Measurements from ENCODE around the gene TLE4. TPM values are rescaled to one million over a fixed set of nuclear protein-coding genes. Genes with fewer than 3 reads are reported as not detected.

The TLE4 gene
- total and polyA plus RNA-seq, 4 experiments from 2014 or later = 27.9 to 101 (median 72.2) TPM

DNA sequence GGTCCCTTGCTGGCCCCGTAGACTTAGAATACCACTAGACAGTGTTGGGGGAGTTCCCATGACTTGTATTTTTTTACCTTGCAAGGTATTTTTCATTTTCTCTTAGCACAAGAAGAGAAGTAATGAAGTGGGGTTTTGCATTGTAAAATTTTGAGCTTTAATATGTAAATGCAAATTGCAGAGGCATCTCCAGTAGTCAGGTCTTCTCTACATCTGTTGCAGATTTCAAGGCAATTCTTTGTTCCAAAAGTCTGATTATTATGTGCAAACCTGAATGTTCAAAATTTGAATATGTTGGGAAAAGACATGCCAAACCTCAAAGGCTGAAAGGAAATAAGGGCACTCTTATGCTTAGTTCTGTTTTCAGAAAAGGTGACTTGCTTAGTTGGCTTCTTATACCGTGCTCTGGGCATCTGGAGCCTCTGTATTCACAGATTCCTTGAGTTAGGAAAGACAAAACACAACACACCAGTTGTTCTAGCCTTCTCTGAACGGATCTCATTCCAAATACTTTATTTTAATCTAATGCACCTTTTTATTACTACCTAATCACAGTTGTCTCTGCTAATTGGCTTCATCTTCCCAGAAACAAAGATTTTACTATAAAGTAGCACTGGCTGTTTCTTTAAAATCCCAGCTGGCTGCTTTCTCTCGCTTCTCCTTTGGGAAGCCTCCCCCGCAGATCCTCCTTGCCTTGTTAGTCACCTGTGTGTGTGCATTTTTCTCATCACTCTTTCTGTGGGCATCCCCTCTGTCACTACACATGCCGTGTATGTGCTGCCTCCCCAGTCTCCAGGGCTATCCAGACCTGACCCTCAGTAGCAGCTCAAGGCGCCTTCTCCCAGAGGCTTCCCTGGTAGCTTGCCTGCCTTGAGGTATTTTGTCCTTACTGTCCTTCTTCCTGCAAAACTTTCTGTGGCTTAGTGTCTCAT is 138.2 kb downstream of the TLE4 start:
- H3K36me3 Mint-ChIP-seq = peaks cover 70 to 82% of the 10 kb centered on the region in 2 donors
- CTCF ChIA-PET (ENCODE audit: partially characterized antibody) = no interaction called here
- peaks cover 8 to 23% (median 13%) of the 10 kb centered on the region in 4 donors for H3K4me1 Mint-ChIP-seq
- POLR2A ChIA-PET (ENCODE audit: partially characterized antibody) = no interaction called here
- peak overlapping the region in 1 of 7 donors; percentile 86 for H3K27ac Mint-ChIP-seq
- Histone ChIP-seq H3K4me3 (ENCODE audit: low read length in 2 of 2) (no peak overlapping the region), H3K27ac (ENCODE audit: low read depth, low read length) (no peak overlapping the region), H3K4me1 (ENCODE audit: insufficient read depth, low read length) (no peaks in the 10 kb centered on the region), H3K27me3 (ENCODE audit: insufficient read depth, low read length) (no peaks in the 10 kb centered on the region), H3K9me3 (ENCODE audit: control insufficient read depth in 1 of 2, low read length in 2 of 2) (no peaks in the 10 kb centered on the region), H3K36me3 (ENCODE audit: insufficient read depth, low read length) (peaks cover 28% of the 10 kb centered on the region)
- DNase-seq = no peak
- no peaks in the 10 kb centered on the region for H3K9me3 Mint-ChIP-seq
- intact Hi-C loops (cut with micrococcal nuclease) = loop anchor here (5.0 kb wide), 1 partner anchor 138 kb away; the partner anchor contains the start of gene TLE4
- no peaks in the 10 kb centered on the region for H3K27me3 Mint-ChIP-seq
- no peak overlapping the region for H3K4me3 Mint-ChIP-seq

DNA sequence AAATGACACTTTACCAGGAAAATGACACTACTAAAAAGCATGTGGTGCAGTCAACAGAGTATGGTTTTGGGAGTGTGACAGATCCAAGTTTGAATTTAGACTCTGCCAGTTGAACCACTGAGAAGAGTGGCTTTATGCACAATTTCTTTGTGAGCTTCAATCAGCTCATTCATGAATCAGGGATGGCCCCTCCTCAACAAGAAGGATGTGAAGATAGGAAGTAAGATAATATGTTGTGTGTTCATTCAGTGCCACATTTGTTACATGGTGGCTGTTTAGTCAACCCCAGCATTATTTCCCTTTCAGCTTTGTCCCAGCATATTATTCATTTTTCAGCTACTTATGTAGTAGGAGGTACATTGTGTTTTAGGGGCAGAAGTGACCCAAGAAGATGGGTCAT is 140.1 kb downstream of the TLE4 start:
- DNase-seq = no peak
- H3K36me3 ChIP-seq (ENCODE audit: insufficient read depth, low read length) = peaks cover 36% of the 10 kb centered on the region
- intact Hi-C loops (cut with micrococcal nuclease) = loop anchor here (5.0 kb wide), 1 partner anchor 140 kb away; the partner anchor contains the start of gene TLE4
- no peaks in the 10 kb centered on the region for H3K4me1 ChIP-seq (ENCODE audit: insufficient read depth, low read length)
- H3K9me3 ChIP-seq (ENCODE audit: control insufficient read depth in 1 of 2, low read length in 2 of 2) = no peaks in the 10 kb centered on the region
- Mint-ChIP-seq H3K27ac (peak overlapping the region in 1 of 7 donors; percentile 23), H3K4me3 (no peak overlapping the region), H3K27me3 (no peaks in the 10 kb centered on the region), H3K36me3 (peaks cover 52 to 65% of the 10 kb centered on the region in 2 donors), H3K4me1 (peaks cover 8 to 23% (median 13%) of the 10 kb centered on the region in 4 donors), H3K9me3 (no peaks in the 10 kb centered on the region)
- H3K27ac ChIP-seq (ENCODE audit: low read depth, low read length) = no peak overlapping the region
- no peak overlapping the region for H3K4me3 ChIP-seq (ENCODE audit: low read length in 2 of 2)
- no peaks in the 10 kb centered on the region for H3K27me3 ChIP-seq (ENCODE audit: insufficient read depth, low read length)
- ChIA-PET POLR2A (ENCODE audit: partially characterized antibody) (no interaction called here), CTCF (ENCODE audit: partially characterized antibody) (no interaction called here)

DNA sequence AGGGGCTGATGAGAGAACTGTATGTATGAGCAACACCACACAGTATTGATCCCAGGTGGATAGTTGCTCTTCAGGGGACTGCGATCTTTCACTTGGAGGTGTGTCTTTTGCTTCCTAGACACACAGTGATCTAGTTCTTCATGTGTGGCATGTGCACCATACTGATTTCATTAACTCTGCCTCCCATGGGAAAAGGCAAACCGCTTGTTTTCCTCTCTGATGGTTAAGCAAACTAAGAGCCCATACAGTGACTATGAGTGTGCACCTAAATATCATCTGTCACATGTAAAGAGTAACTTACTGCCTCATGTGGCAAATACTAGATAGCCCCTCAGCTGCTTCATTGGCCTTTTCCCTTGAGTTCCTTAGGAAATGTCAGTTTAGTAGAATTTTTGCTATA is 147.3 kb downstream of the TLE4 start:
- H3K4me3 ChIP-seq (ENCODE audit: low read length in 2 of 2) = no peak overlapping the region
- H3K27ac Mint-ChIP-seq = no peak overlapping the region
- H3K36me3 Mint-ChIP-seq = peaks cover 9 to 37% of the 10 kb centered on the region in 2 donors
- H3K4me1 Mint-ChIP-seq = peaks cover 0 to 5% (median 0%) of the 10 kb centered on the region in 4 donors
- DNase-seq = no peak
- H3K9me3 Mint-ChIP-seq = no peaks in the 10 kb centered on the region
- H3K27me3 ChIP-seq (ENCODE audit: insufficient read depth, low read length) = no peaks in the 10 kb centered on the region
- ChIA-PET CTCF (ENCODE audit: partially characterized antibody) (no interaction called here), POLR2A (ENCODE audit: partially characterized antibody) (no interaction called here)
- H3K36me3 ChIP-seq (ENCODE audit: insufficient read depth, low read length) = peaks cover 64% of the 10 kb centered on the region
- no peak overlapping the region for H3K27ac ChIP-seq (ENCODE audit: low read depth, low read length)
- H3K9me3 ChIP-seq (ENCODE audit: control insufficient read depth in 1 of 2, low read length in 2 of 2) = no peaks in the 10 kb centered on the region
- intact Hi-C loops (cut with micrococcal nuclease) = no loop called here
- H3K4me3 Mint-ChIP-seq = no peak overlapping the region
- no peaks in the 10 kb centered on the region for H3K27me3 Mint-ChIP-seq
- no peaks in the 10 kb centered on the region for H3K4me1 ChIP-seq (ENCODE audit: insufficient read depth, low read length)

DNA sequence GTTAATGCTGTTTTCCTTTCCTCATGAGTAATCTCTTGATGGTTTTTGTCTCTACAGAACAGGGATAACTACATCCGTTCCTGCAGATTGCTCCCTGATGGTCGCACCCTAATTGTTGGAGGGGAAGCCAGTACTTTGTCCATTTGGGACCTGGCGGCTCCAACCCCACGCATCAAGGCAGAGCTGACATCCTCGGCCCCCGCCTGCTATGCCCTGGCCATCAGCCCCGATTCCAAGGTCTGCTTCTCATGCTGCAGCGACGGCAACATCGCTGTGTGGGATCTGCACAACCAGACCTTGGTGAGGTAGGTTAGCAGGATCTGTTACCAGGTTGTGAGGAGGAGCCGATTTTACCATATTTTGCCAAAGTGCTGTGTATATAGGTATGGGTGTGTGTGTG is 148.2 kb downstream of the TLE4 start:
- no peak overlapping the region for H3K4me3 ChIP-seq (ENCODE audit: low read length in 2 of 2)
- H3K27me3 Mint-ChIP-seq = no peaks in the 10 kb centered on the region
- H3K27me3 ChIP-seq (ENCODE audit: insufficient read depth, low read length) = no peaks in the 10 kb centered on the region
- H3K36me3 ChIP-seq (ENCODE audit: insufficient read depth, low read length) = peaks cover 70% of the 10 kb centered on the region
- H3K36me3 Mint-ChIP-seq = peaks cover 6 to 41% of the 10 kb centered on the region in 2 donors
- H3K4me1 Mint-ChIP-seq = no peaks in the 10 kb centered on the region
- H3K9me3 Mint-ChIP-seq = no peaks in the 10 kb centered on the region
- H3K4me3 Mint-ChIP-seq = no peak overlapping the region
- CTCF ChIA-PET (ENCODE audit: partially characterized antibody) = no interaction called here
- intact Hi-C loops (cut with micrococcal nuclease) = no loop called here
- H3K9me3 ChIP-seq (ENCODE audit: control insufficient read depth in 1 of 2, low read length in 2 of 2) = no peaks in the 10 kb centered on the region
- no peaks in the 10 kb centered on the region for H3K4me1 ChIP-seq (ENCODE audit: insufficient read depth, low read length)
- POLR2A ChIA-PET (ENCODE audit: partially characterized antibody) = no interaction called here
- H3K27ac Mint-ChIP-seq = no peak overlapping the region
- H3K27ac ChIP-seq (ENCODE audit: low read depth, low read length) = no peak overlapping the region
- DNase-seq = no peak

DNA sequence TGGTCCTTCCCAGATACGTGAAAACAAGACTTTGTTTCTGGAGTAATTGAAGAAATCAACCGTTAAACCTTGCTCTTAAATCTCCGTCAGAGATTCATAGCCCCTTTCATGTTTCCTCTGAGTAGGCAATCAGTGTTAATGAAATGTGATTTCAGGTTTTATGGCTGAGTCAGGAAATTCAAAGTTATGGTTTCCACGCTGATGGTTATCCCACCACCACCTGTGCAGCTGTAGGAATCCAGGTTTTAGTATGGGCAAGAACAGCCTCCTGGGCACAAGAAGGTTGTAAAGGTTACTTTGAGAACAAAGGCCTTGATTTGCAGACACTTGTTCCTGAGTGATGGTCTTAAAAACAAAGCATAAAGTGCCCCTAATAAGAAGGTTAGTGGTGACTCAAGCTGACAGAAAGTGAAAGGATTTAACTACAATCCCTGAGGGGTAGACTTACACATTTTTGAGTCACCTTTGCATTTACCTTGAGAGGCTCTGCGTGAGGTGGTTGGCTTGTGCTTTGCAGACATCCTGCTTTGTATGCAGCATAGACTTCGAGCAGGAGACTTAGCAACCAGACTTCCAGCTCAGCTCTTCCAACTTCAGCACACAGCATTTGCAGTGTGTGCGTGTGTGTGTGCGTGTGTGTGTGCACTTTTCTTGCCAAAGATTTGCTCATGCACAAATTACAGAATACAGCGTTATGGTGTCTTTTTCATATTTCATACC is 159.6 kb downstream of the TLE4 start:
- Histone ChIP-seq H3K4me1 (ENCODE audit: insufficient read depth, low read length) (no peaks in the 10 kb centered on the region), H3K27ac (ENCODE audit: low read depth, low read length) (no peak overlapping the region), H3K27me3 (ENCODE audit: insufficient read depth, low read length) (no peaks in the 10 kb centered on the region), H3K4me3 (ENCODE audit: low read length in 2 of 2) (no peak overlapping the region), H3K36me3 (ENCODE audit: insufficient read depth, low read length) (no peaks in the 10 kb centered on the region), H3K9me3 (ENCODE audit: control insufficient read depth in 1 of 2, low read length in 2 of 2) (no peaks in the 10 kb centered on the region)
- CTCF ChIA-PET (ENCODE audit: partially characterized antibody) = no interaction called here
- H3K4me3 Mint-ChIP-seq = no peak overlapping the region
- DNase-seq = no peak
- no peaks in the 10 kb centered on the region for H3K27me3 Mint-ChIP-seq
- intact Hi-C loops (cut with micrococcal nuclease) = no loop called here
- POLR2A ChIA-PET (ENCODE audit: partially characterized antibody) = no interaction called here
- H3K4me1 Mint-ChIP-seq = peaks cover 0 to 17% (median 4%) of the 10 kb centered on the region in 4 donors
- H3K36me3 Mint-ChIP-seq = peaks cover 10 to 22% of the 10 kb centered on the region in 2 donors
- no peak overlapping the region for H3K27ac Mint-ChIP-seq
- H3K9me3 Mint-ChIP-seq = peaks cover 0 to 12% (median 6%) of the 10 kb centered on the region in 8 donors

DNA sequence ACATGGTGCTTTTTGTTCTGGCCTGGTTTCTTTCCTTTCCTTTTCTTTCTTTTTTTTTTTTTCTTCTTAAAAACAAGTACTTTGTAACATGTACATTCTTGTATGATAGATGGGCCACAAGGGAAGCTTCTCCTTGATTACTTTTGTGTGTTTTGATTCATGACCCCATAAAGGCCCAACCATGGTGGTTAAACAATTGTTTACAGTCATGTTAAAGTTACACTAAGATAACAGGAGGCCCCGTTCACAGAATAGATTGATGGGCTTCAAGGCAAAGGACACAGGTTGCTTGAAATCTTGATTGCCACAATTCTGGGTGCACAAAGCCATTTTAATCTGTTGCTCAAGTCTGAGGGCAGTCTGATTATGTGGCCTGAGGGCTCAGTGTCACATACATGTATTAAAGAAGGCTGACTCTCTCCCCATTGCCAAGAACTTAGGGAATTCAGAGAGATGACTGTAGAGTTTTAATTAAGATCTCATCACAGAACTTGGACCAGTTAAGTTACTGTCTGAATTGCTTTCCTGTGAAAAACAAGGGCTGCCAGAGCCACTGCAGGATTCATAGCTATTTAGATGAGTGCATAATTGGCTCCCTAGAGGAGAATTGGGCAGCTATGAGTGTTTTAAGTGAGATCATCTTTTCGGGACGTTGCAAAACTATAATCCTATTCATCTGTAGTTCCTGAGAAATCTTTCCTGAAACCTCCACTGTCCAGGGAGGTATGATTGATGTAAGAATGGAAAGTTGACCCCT is 163.4 kb downstream of the TLE4 start:
- no peak overlapping the region for H3K27ac Mint-ChIP-seq
- peaks cover 0 to 16% (median 4%) of the 10 kb centered on the region in 4 donors for H3K4me1 Mint-ChIP-seq
- CTCF ChIA-PET (ENCODE audit: partially characterized antibody) = no interaction called here

DNA sequence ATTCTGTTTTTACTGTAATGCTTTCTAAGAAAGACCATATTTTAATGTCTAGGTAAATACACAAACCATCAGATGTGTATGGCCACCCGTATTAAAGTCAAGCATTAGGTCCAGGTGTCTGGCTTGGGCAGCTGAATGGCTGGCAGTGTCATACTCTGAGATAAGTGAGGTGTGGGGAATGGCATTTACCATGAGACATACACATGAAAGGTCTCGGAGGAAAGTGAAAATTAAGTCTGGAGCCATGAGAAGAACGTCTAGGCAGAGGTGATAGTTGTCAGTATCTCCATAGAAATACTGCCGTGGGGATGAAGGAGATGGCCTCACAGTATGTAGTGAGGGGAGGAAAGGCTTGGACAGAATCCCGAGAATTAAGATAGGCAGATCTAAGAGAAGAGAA is 164.3 kb downstream of the TLE4 start:
- Histone ChIP-seq H3K27ac (ENCODE audit: low read depth, low read length) (no peak overlapping the region), H3K4me1 (ENCODE audit: insufficient read depth, low read length) (no peaks in the 10 kb centered on the region), H3K27me3 (ENCODE audit: insufficient read depth, low read length) (no peaks in the 10 kb centered on the region), H3K4me3 (ENCODE audit: low read length in 2 of 2) (no peak overlapping the region), H3K36me3 (ENCODE audit: insufficient read depth, low read length) (no peaks in the 10 kb centered on the region), H3K9me3 (ENCODE audit: control insufficient read depth in 1 of 2, low read length in 2 of 2) (no peaks in the 10 kb centered on the region)
- no peaks in the 10 kb centered on the region for H3K27me3 Mint-ChIP-seq
- peaks cover 0 to 15% (median 6%) of the 10 kb centered on the region in 8 donors for H3K9me3 Mint-ChIP-seq
- H3K36me3 Mint-ChIP-seq = peaks cover 0 to 8% of the 10 kb centered on the region in 2 donors
- ChIA-PET POLR2A (ENCODE audit: partially characterized antibody) (no interaction called here), CTCF (ENCODE audit: partially characterized antibody) (no interaction called here)
- intact Hi-C loops (cut with micrococcal nuclease) = no loop called here
- DNase-seq = no peak
- peaks cover 0 to 7% (median 4%) of the 10 kb centered on the region in 4 donors for H3K4me1 Mint-ChIP-seq
- H3K27ac Mint-ChIP-seq = no peak overlapping the region
- no peak overlapping the region for H3K4me3 Mint-ChIP-seq

More for the DNA sequence above, 163.4 kb downstream of the TLE4 start:
- no peak for DNase-seq
- intact Hi-C loops (cut with micrococcal nuclease) = no loop called here
- Histone ChIP-seq H3K4me3 (ENCODE audit: low read length in 2 of 2) (no peak overlapping the region), H3K9me3 (ENCODE audit: control insufficient read depth in 1 of 2, low read length in 2 of 2) (no peaks in the 10 kb centered on the region), H3K36me3 (ENCODE audit: insufficient read depth, low read length) (no peaks in the 10 kb centered on the region), H3K4me1 (ENCODE audit: insufficient read depth, low read length) (no peaks in the 10 kb centered on the region), H3K27me3 (ENCODE audit: insufficient read depth, low read length) (no peaks in the 10 kb centered on the region), H3K27ac (ENCODE audit: low read depth, low read length) (no peak overlapping the region)
- no peak overlapping the region for H3K4me3 Mint-ChIP-seq
- peaks cover 0 to 9% of the 10 kb centered on the region in 2 donors for H3K36me3 Mint-ChIP-seq
- peaks cover 0 to 15% (median 6%) of the 10 kb centered on the region in 8 donors for H3K9me3 Mint-ChIP-seq
- POLR2A ChIA-PET (ENCODE audit: partially characterized antibody) = no interaction called here
- H3K27me3 Mint-ChIP-seq = no peaks in the 10 kb centered on the region
